Hepatocyte (in vitro differentiated cells): ENCODE data around the gene GPBAR1. TPM values are rescaled to one million over a fixed set of nuclear protein-coding genes. Genes with fewer than 3 reads are reported as not detected.

Experiments
- DNase-seq: peaks from one replicate; pipeline ENCODE4 v3.0.0-alpha.2; 2016; ENCODE audit warnings: low spot score
- H2AFZ ChIP-seq: fragments of 200-600 bp; sonication (generic); 2 replicates; pipeline ENCODE4 v1.6.0; 2016; ENCODE audit warnings: antibody characterized with exemption, mild to moderate bottlenecking
- H3K27ac ChIP-seq: fragments of 200-600 bp; sonication (generic); 2 replicates; pipeline ENCODE4 v1.5.1; 2016; ENCODE audit warnings: mild to moderate bottlenecking
- H3K27me3 ChIP-seq: fragments of 200-600 bp; sonication (generic); 2 replicates; pipeline ENCODE4 v1.6.1; 2016
- H3K36me3 ChIP-seq: fragments of 200-600 bp; sonication (generic); replicated peaks from 2 replicates; pipeline ENCODE4 v1.5.1; 2016; ENCODE audit warnings: low read depth; ENCODE audit not compliant: insufficient read depth
- H3K4me1 ChIP-seq: fragments of 200-600 bp; sonication (generic); 2 replicates; pipeline ENCODE4 v1.5.1; 2016; ENCODE audit warnings: mild to moderate bottlenecking, moderate library complexity; ENCODE audit not compliant: insufficient read depth
- H3K4me2 ChIP-seq: fragments of 200-600 bp; sonication (generic); 2 replicates; pipeline ENCODE4 v1.6.0; 2016
- H3K4me3 ChIP-seq: fragments of 200-600 bp; sonication (generic); 2 replicates; pipeline ENCODE4 v1.5.1; 2016; ENCODE audit warnings: mild to moderate bottlenecking
- H3K79me2 ChIP-seq: fragments of 200-600 bp; sonication (generic); 2 replicates; pipeline ENCODE4 v1.6.0; 2017; ENCODE audit warnings: mild to moderate bottlenecking
- H3K9me2 ChIP-seq: fragments of 200-600 bp; sonication (generic); replicated peaks from 2 replicates; pipeline ENCODE4 v1.6.0; 2017; ENCODE audit warnings: mild to moderate bottlenecking; ENCODE audit not compliant: insufficient read depth
- H3K9me3 ChIP-seq: fragments of 200-600 bp; sonication (generic); 2 replicates; pipeline ENCODE4 v1.5.1; 2016; ENCODE audit warnings: low read depth, mild to moderate bottlenecking
- H4K20me1 ChIP-seq: fragments of 200-600 bp; sonication (generic); 2 replicates; pipeline ENCODE4 v1.6.0; 2016; ENCODE audit warnings: mild to moderate bottlenecking; ENCODE audit not compliant: insufficient read depth, poor library complexity, severe bottlenecking
- CTCF ChIP-seq: fragments of 200-600 bp; sonication (generic); IDR thresholded peaks from 2 replicates; pipeline ENCODE4 v1.5.1; 2016; ENCODE audit warnings: antibody characterized with exemption, mild to moderate bottlenecking; ENCODE audit not compliant: poor library complexity
- EZH2 ChIP-seq: fragments of 200-600 bp; sonication (generic); IDR thresholded peaks from 2 replicates; pipeline ENCODE4 v1.6.1; 2016; ENCODE audit warnings: antibody characterized with exemption, mild to moderate bottlenecking, borderline replicate concordance
- EZH2phosphoT487 ChIP-seq: fragments of 200-600 bp; sonication (generic); IDR thresholded peaks from one replicate; pipeline ENCODE4 v1.6.1; 2018; ENCODE audit warnings: antibody characterized with exemption, mild to moderate bottlenecking, low read depth, moderate library complexity; ENCODE audit not compliant: unreplicated experiment, severe bottlenecking
- WGBS: methylation state at CpG from one replicate; pipeline ENCODE4 v1.1.6; 2016; ENCODE audit warnings: low lambda C conversion rate; ENCODE audit errors: missing lambda C conversion rate; 5-methylcytosine and 5-hydroxymethylcytosine counted together
- polyA plus RNA-seq: library from polyadenylated mRNA; unstranded; fragments of >200 nt; fragmentation: Nextera tagmentation; extraction: Ambion mirVana; gene quantifications from 2 replicates; pipeline ENCODE4 v1.2.1, GENCODE V29; 2016
- total RNA-seq: library from RNA; depleted of rRNA; stranded (reverse); fragments of >200 nt; gene quantifications from 2 replicates; pipeline ENCODE4 v1.2.3, GENCODE V29; 2014

The GPBAR1 gene
- total and polyA plus RNA-seq, 2 experiments from 2014 or later = 6.1 to 23.4 TPM

- no peak overlapping the region for H3K4me3 ChIP-seq
These were observed 40.9 kb upstream of the GPBAR1 start for GRCh38 chr2:218219934-218220333.

DNA sequence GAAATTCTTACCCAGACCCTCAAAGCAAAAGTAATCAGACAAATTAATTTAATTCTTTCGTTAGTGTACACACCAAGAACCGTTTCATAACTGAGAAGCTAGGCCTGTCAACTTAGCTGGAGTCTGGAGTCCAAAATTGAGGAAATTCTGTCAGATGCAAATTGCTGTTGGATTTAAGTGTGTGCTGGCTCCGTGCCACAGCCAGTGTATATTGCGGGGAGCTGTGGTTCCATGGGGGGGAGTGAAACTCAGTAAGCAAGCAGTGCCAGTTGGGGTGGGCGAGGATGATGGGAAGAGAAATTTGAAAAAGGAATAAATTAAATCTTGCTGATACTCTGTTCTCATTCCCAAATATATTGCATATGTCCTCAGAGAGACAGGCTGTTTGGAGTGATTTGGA is 39.8 kb upstream of the GPBAR1 start:
- Histone ChIP-seq H3K9me2 (no peaks in the 10 kb centered on the region), H3K4me1 (peaks cover 33% of the 10 kb centered on the region), H2AFZ (no peak overlapping the region), H3K4me3 (no peak overlapping the region), H4K20me1 (peaks cover 75% of the 10 kb centered on the region), H3K9me3 (no peaks in the 10 kb centered on the region), H3K27me3 (no peaks in the 10 kb centered on the region), H3K79me2 (peaks cover 90% of the 10 kb centered on the region), H3K36me3 (no peaks in the 10 kb centered on the region), H3K27ac (no peak overlapping the region), H3K4me2 (no peak overlapping the region)
- DNase-seq = no peak
- WGBS = 83% methylated on average over 5 of the region's 5 CpGs
- TF ChIP-seq EZH2 (no peak), EZH2phosphoT487 (no peak), CTCF (no peak)

More at GRCh38 chr2:218219934-218220333, 40.9 kb upstream of the GPBAR1 start:
- no peaks in the 10 kb centered on the region for H3K36me3 ChIP-seq
- WGBS = 80% methylated on average over 2 of the region's 2 CpGs
- no peaks in the 10 kb centered on the region for H3K27me3 ChIP-seq
- no peak for DNase-seq
- TF ChIP-seq CTCF (no peak), EZH2 (no peak), EZH2phosphoT487 (no peak)
- H3K4me2 ChIP-seq = peak overlapping the region; percentile 85
- H4K20me1 ChIP-seq = peaks cover 68% of the 10 kb centered on the region
- H3K79me2 ChIP-seq = peaks cover 83% of the 10 kb centered on the region
- H2AFZ ChIP-seq = no peak overlapping the region
- H3K4me1 ChIP-seq = peaks cover 33% of the 10 kb centered on the region
- H3K27ac ChIP-seq = peak overlapping the region; percentile 99
- no peaks in the 10 kb centered on the region for H3K9me3 ChIP-seq
- H3K9me2 ChIP-seq = no peaks in the 10 kb centered on the region

- no peak overlapping the region for H3K4me3 ChIP-seq
- peaks cover 98% of the 10 kb centered on the region for H3K79me2 ChIP-seq
- DNase-seq = no peak
- no peaks in the 10 kb centered on the region for H3K9me2 ChIP-seq
- H3K36me3 ChIP-seq = no peaks in the 10 kb centered on the region
- no peak overlapping the region for H2AFZ ChIP-seq
- TF ChIP-seq EZH2phosphoT487 = no peak
- no peak for TF ChIP-seq CTCF
- no peak for TF ChIP-seq EZH2
- H3K27me3 ChIP-seq = no peaks in the 10 kb centered on the region
- H3K27ac ChIP-seq = no peak overlapping the region
- no peaks in the 10 kb centered on the region for H3K9me3 ChIP-seq
- peaks cover 75% of the 10 kb centered on the region for H4K20me1 ChIP-seq
- H3K4me2 ChIP-seq = peak overlapping the region; percentile 25
- peaks cover 33% of the 10 kb centered on the region for H3K4me1 ChIP-seq
- 84% methylated on average over 5 of the region's 5 CpGs for WGBS
These were observed 37.8 kb upstream of the GPBAR1 start for GRCh38 chr2:218223046-218223445.

GRCh38 chr2:218224186-218224585 is 36.6 kb upstream of the GPBAR1 start:
- peaks cover 65% of the 10 kb centered on the region for H4K20me1 ChIP-seq
- H2AFZ ChIP-seq = no peak overlapping the region
- no peaks in the 10 kb centered on the region for H3K9me2 ChIP-seq
- H3K4me3 ChIP-seq = no peak overlapping the region
- WGBS = 100% methylated on average over 1 of the region's 1 CpG
- H3K4me1 ChIP-seq = peaks cover 36% of the 10 kb centered on the region
- H3K27ac ChIP-seq = no peak overlapping the region
- DNase-seq = no peak
- H3K27me3 ChIP-seq = no peaks in the 10 kb centered on the region
- TF ChIP-seq CTCF = no peak
- no peak for TF ChIP-seq EZH2
- no peak for TF ChIP-seq EZH2phosphoT487
- H3K79me2 ChIP-seq = peaks cover 86% of the 10 kb centered on the region
- H3K36me3 ChIP-seq = no peaks in the 10 kb centered on the region
- H3K9me3 ChIP-seq = no peaks in the 10 kb centered on the region
- H3K4me2 ChIP-seq = no peak overlapping the region
